Thyroid gland (tissue), 4 donors: Measurements from ENCODE around the gene NEK5. TPM values are rescaled to one million over a fixed set of nuclear protein-coding genes. Genes with fewer than 3 reads are reported as not detected.
"Not testable (repeated sequence)": the region's sequence is repeated elsewhere in the genome, so short reads cannot be mapped to it uniquely, and the experiment has no call there.

Experiments
- DNase-seq, 2 donors: peaks; one replicate each; pipeline ENCODE4 v3.0.0-alpha.2; 2019
- H3K27ac ChIP-seq, 3 donors: fragments of 200-600 bp; sonication (generic); 1 replicate in 2 of 3; 2 replicates in 1 of 3; pipeline ENCODE4 v1.5.1; 2016 to 2019; ENCODE audit warnings: mild to moderate bottlenecking in 1 of 3, moderate library complexity in 1 of 3
- H3K27me3 ChIP-seq: fragments of 200-600 bp; sonication (generic); one replicate; pipeline ENCODE4 v1.5.1; 2019
- H3K36me3 ChIP-seq, 2 donors: fragments of 200-600 bp; sonication (generic); one replicate each; pipeline ENCODE4 v1.5.1; 2016 to 2019
- H3K4me1 ChIP-seq, 2 donors: fragments of 200-600 bp; sonication (generic); one replicate each; pipeline ENCODE4 v1.5.1; 2017 to 2019
- H3K4me3 ChIP-seq, 3 donors: fragments of 200-600 bp; sonication (generic); replicated peaks in 1 of 3; 1 replicate in 2 of 3; 2 replicates in 1 of 3; pipeline ENCODE4 v1.5.1; 2016; ENCODE audit warnings: mild to moderate bottlenecking in 1 of 3
- H3K9me3 ChIP-seq: fragments of 200-600 bp; sonication (generic); one replicate; pipeline ENCODE4 v1.5.1; 2017
- CTCF ChIP-seq, 6 experiments: fragments of 200-600 bp in 3 of 6; fragments of 450-650 bp in 3 of 6; sonication (generic) in 3 of 6; IDR thresholded peaks; one replicate each; pipeline ENCODE4 v1.5.1; 2016 to 2019; ENCODE audit warnings: antibody characterized with exemption in 6 of 6, mild to moderate bottlenecking in 2 of 6, inconsistent platforms in 1 of 6, moderate library complexity in 1 of 6
- POLR2A ChIP-seq, 2 donors: fragments of 450-650 bp; IDR thresholded peaks; one replicate each; pipeline ENCODE4 v1.6.1; 2017; ENCODE audit warnings: antibody characterized with exemption in 2 of 2, mild to moderate bottlenecking in 2 of 2, moderate library complexity in 1 of 2
- WGBS, 2 donors: methylation state at CpG; one replicate each; pipeline ENCODE4 v1.1.5; 2017; 5-methylcytosine and 5-hydroxymethylcytosine counted together
- intact Hi-C: fragments of 100-400 bp; cut with DNase I; formaldehyde crosslinking; loops from one replicate; pipeline ENCODE4 v1.15.1; 2023
- total RNA-seq, 4 donors: library from RNA; depleted of rRNA; stranded (reverse); fragments of >200 nt; gene quantifications; one replicate each; pipeline ENCODE4 v1.2.3, GENCODE V29; 2016

The NEK5 gene
- total RNA-seq, 4 donors from 2014 or later = 0.13 to 0.73 (median 0.48) TPM

- no peak for TF ChIP-seq CTCF (IDR thresholded peaks at IDR 0.05)
- H3K4me3 ChIP-seq = no peak overlapping the region
- intact Hi-C loops = no loop called here
- no peaks in the 10 kb centered on the region for H3K36me3 ChIP-seq
- 73 to 85% methylated on average over 2 of the region's 2 CpGs for WGBS, 2 donors
- DNase-seq = no peak
- no peak overlapping the region for H3K27ac ChIP-seq
- no peaks in the 10 kb centered on the region for H3K9me3 ChIP-seq
- no peaks in the 10 kb centered on the region for H3K4me1 ChIP-seq
- no peaks in the 10 kb centered on the region for H3K27me3 ChIP-seq
These were observed 37.4 kb downstream of the NEK5 start for GRCh38 chr13:52091473-52091872.

GRCh38 chr13:52085421-52085820 lies 43.5 kb downstream of the NEK5 start:
- Histone ChIP-seq H3K36me3 (no peaks in the 10 kb centered on the region), H3K4me1 (no peaks in the 10 kb centered on the region), H3K4me3 (no peak overlapping the region), H3K27me3 (no peaks in the 10 kb centered on the region), H3K9me3 (no peaks in the 10 kb centered on the region), H3K27ac (no peak overlapping the region)
- WGBS, 2 donors = 94 to 100% methylated on average over 2 of the region's 2 CpGs
- no peak for DNase-seq
- intact Hi-C loops = no loop called here
- TF ChIP-seq CTCF (IDR thresholded peaks at IDR 0.05) = no peak
- no peak for TF ChIP-seq POLR2A (IDR thresholded peaks at IDR 0.05)

- 94 to 95% methylated on average over 3 of the region's 3 CpGs for WGBS, 2 donors
- H3K27ac ChIP-seq, DNase-seq, H3K27me3 ChIP-seq, H3K4me1 ChIP-seq, H3K9me3 ChIP-seq, intact Hi-C loops, H3K36me3 ChIP-seq, H3K4me3 ChIP-seq: not testable (repeated sequence)
These were observed 43.9 kb downstream of the NEK5 start for GRCh38 chr13:52084981-52085380.

- Histone ChIP-seq H3K9me3 (no peaks in the 10 kb centered on the region), H3K27me3 (no peaks in the 10 kb centered on the region), H3K4me1 (no peaks in the 10 kb centered on the region), H3K27ac (no peak overlapping the region), H3K36me3 (no peaks in the 10 kb centered on the region), H3K4me3 (no peak overlapping the region)
- intact Hi-C loops = no loop called here
- WGBS, 2 donors = 81 to 84% methylated on average over 4 of the region's 4 CpGs
- TF ChIP-seq POLR2A (IDR thresholded peaks at IDR 0.05) = no peak
- no peak for DNase-seq
These were observed 46.3 kb downstream of the NEK5 start for GRCh38 chr13:52082601-52083000.

- intact Hi-C loops, H3K4me1 ChIP-seq, H3K27ac ChIP-seq, H3K4me3 ChIP-seq, DNase-seq, H3K36me3 ChIP-seq, H3K27me3 ChIP-seq, H3K9me3 ChIP-seq: not testable (repeated sequence)
- 87 to 99% methylated on average over 3 to 14 of the region's 36 CpGs for WGBS, 2 donors
These were observed 49.0 kb downstream of the NEK5 start for GRCh38 chr13:52079891-52080290.

- Histone ChIP-seq H3K9me3 (no peaks in the 10 kb centered on the region), H3K27me3 (no peaks in the 10 kb centered on the region), H3K4me1 (no peaks in the 10 kb centered on the region), H3K36me3 (no peaks in the 10 kb centered on the region), H3K27ac (no peak overlapping the region), H3K4me3 (no peak overlapping the region)
- intact Hi-C loops = no loop called here
- no peak for TF ChIP-seq POLR2A (IDR thresholded peaks at IDR 0.05)
- TF ChIP-seq CTCF (IDR thresholded peaks at IDR 0.05) = no peak
- 90 to 93% methylated on average over 1 of the region's 1 CpG for WGBS, 2 donors
- DNase-seq = no peak
These were observed 57.8 kb downstream of the NEK5 start for GRCh38 chr13:52070929-52071523.

- no peaks in the 10 kb centered on the region for H3K9me3 ChIP-seq
- no peak for TF ChIP-seq POLR2A (IDR thresholded peaks at IDR 0.05)
- TF ChIP-seq CTCF (IDR thresholded peaks at IDR 0.05) = no peak
- H3K4me3 ChIP-seq = no peak overlapping the region
- H3K36me3 ChIP-seq = no peaks in the 10 kb centered on the region
- no peak for DNase-seq
- H3K4me1 ChIP-seq = no peaks in the 10 kb centered on the region
- H3K27ac ChIP-seq = no peak overlapping the region
- H3K27me3 ChIP-seq = no peaks in the 10 kb centered on the region
- intact Hi-C loops = no loop called here
These were observed 61.6 kb downstream of the NEK5 start for GRCh38 chr13:52067237-52067636.
